HS-5 (cell line): ENCODE results near the gene TAF4.

Experiments used
- DNase-seq: peaks from one replicate; pipeline ENCODE4 v3.0.0-alpha.2; 2012; ENCODE audit warnings: low read depth

TAF4 gene

GRCh38 chr20:61932199-61932592 is 133.5 kb downstream of the TAF4 start:
- DNase-seq, result no peak

- DNase-seq, result no peak
Measured at GRCh38 chr20:61931476-61932198, 134.0 kb downstream of the TAF4 start.

- no peak for DNase-seq
Measured at GRCh38 chr20:61930776-61931475, 134.8 kb downstream of the TAF4 start.

- no peak for DNase-seq
Measured at GRCh38 chr20:61929971-61930666, 135.6 kb downstream of the TAF4 start.

- DNase-seq, result no peak
Measured at GRCh38 chr20:61929561-61929960, 136.1 kb downstream of the TAF4 start.

GRCh38 chr20:61927826-61928541 is 137.7 kb downstream of the TAF4 start:
- DNase-seq, result no peak

GRCh38 chr20:61927193-61927825 is 138.4 kb downstream of the TAF4 start:
- no peak for DNase-seq

GRCh38 chr20:61926796-61927192 is 138.9 kb downstream of the TAF4 start:
- DNase-seq, result no peak

- DNase-seq, result no peak
Measured at GRCh38 chr20:61926253-61926613, 139.4 kb downstream of the TAF4 start.

- no peak for DNase-seq
Measured at GRCh38 chr20:61925555-61926252, 140.0 kb downstream of the TAF4 start.

GRCh38 chr20:61924858-61925554 is 140.7 kb downstream of the TAF4 start:
- no peak for DNase-seq
